Brain microvascular endothelial cell (primary cell): ENCODE data around the gene GRWD1.
A peak's percentile ranks its signal among the peaks of the same experiment; 100 is the strongest.

Source experiments
- DNase-seq: peaks from one replicate; pipeline ENCODE4 v3.0.0-alpha.2; 2020
- H3K27ac ChIP-seq: fragments of 250-450 bp; sonication (Bioruptor Pico); 2 replicates; pipeline ENCODE4 v1.5.1; 2020; ENCODE audit warnings: mild to moderate bottlenecking, moderate library complexity
- H3K27me3 ChIP-seq: fragments of 250-450 bp; sonication (Bioruptor Pico); replicated peaks from 2 replicates; pipeline ENCODE4 v1.5.1; 2020; ENCODE audit warnings: mild to moderate bottlenecking
- H3K36me3 ChIP-seq: fragments of 250-450 bp; sonication (Bioruptor Pico); replicated peaks from 2 replicates; pipeline ENCODE4 v1.5.1; 2020; ENCODE audit warnings: mild to moderate bottlenecking
- H3K4me3 ChIP-seq: 2 replicates; pipeline ENCODE4 v1.5.1; 2011; ENCODE audit warnings: low read depth, mild to moderate bottlenecking, control low read depth, low read length, moderate library complexity
- CTCF ChIP-seq: IDR thresholded peaks from 2 replicates; pipeline ENCODE4 v1.5.1; 2011; ENCODE audit warnings: low read depth, mild to moderate bottlenecking, moderate library complexity, low read length, control low read depth, inconsistent platforms; ENCODE audit errors: missing control alignments
- in situ Hi-C: cut with HindIII; loops from 2 replicates; pipeline ENCODE4 v1.10.0; 2017; ENCODE audit warnings: low sequenced_read_pairs, low pct_ligation_motif_present

GRWD1 gene

GRCh38 chr19:48489608-48490216, 43.9 kb downstream of the GRWD1 start:
- TF ChIP-seq CTCF = peak; percentile 98
- in situ Hi-C loops = no loop called here
- no peaks in the 10 kb centered on the region for H3K36me3 ChIP-seq
- no peak overlapping the region for H3K27ac ChIP-seq
- H3K4me3 ChIP-seq = no peak overlapping the region
- H3K27me3 ChIP-seq = no peaks in the 10 kb centered on the region
- DNase-seq = peak; percentile 35

GRCh38 chr19:48490981-48491792, 45.4 kb downstream of the GRWD1 start:
- in situ Hi-C loops = no loop called here
- Histone ChIP-seq H3K27ac (no peak overlapping the region), H3K36me3 (no peaks in the 10 kb centered on the region), H3K27me3 (no peaks in the 10 kb centered on the region), H3K4me3 (no peak overlapping the region)
- DNase-seq = no peak
- no peak for TF ChIP-seq CTCF

- Histone ChIP-seq H3K36me3 (no peaks in the 10 kb centered on the region), H3K27ac (no peak overlapping the region), H3K4me3 (no peak overlapping the region), H3K27me3 (peaks cover under 1% of the 10 kb centered on the region)
- in situ Hi-C loops = no loop called here
- TF ChIP-seq CTCF = no peak
- DNase-seq = no peak
These were observed 46.0 kb downstream of the GRWD1 start for GRCh38 chr19:48491793-48492123.

GRCh38 chr19:48492925-48493717, 47.3 kb downstream of the GRWD1 start:
- in situ Hi-C loops = no loop called here
- no peak overlapping the region for H3K27ac ChIP-seq
- H3K36me3 ChIP-seq = no peaks in the 10 kb centered on the region
- H3K27me3 ChIP-seq = peaks cover 12% of the 10 kb centered on the region
- peak; percentile 96 for DNase-seq
- no peak for TF ChIP-seq CTCF
- peak overlapping the region; percentile 60 for H3K4me3 ChIP-seq

- Histone ChIP-seq H3K4me3 (peak overlapping the region; percentile 60), H3K27ac (no peak overlapping the region), H3K36me3 (no peaks in the 10 kb centered on the region), H3K27me3 (peaks cover 17% of the 10 kb centered on the region)
- no peak for DNase-seq
- no peak for TF ChIP-seq CTCF
- in situ Hi-C loops = no loop called here
These were observed 48.1 kb downstream of the GRWD1 start for GRCh38 chr19:48493718-48494401.
